DND-41 (cell line): ENCODE data around the gene ZFYVE28.

Source experiments
- ATAC-seq: fragments of 200-7000 bp; cut with Tn5 transposase; 3 replicates; pipeline ENCODE4 v1.9.1; 2021; ENCODE audit warnings: low read depth; ENCODE audit not compliant: insufficient read depth
- DNase-seq: peaks from one replicate; pipeline ENCODE4 v3.0.0-alpha.2; 2020
- H2AFZ ChIP-seq: 2 replicates; pipeline ENCODE4 v1.6.0; 2012; ENCODE audit warnings: low read depth, low read length
- H3K27ac ChIP-seq: 2 replicates; pipeline ENCODE4 v1.5.1; 2012; ENCODE audit warnings: low read length, inconsistent platforms
- H3K27me3 ChIP-seq: fragments of 200-600 bp; sonication (generic); 2 replicates; pipeline ENCODE4 v1.6.0; 2012; ENCODE audit warnings: low read length, mild to moderate bottlenecking, inconsistent platforms; ENCODE audit not compliant: insufficient read depth, poor library complexity
- H3K36me3 ChIP-seq: 2 replicates; pipeline ENCODE4 v1.5.1; 2012; ENCODE audit warnings: low read length, inconsistent platforms; ENCODE audit not compliant: insufficient read depth
- H3K4me1 ChIP-seq: 2 replicates; pipeline ENCODE4 v1.5.1; 2012; ENCODE audit warnings: mild to moderate bottlenecking, low read length; ENCODE audit not compliant: insufficient read depth
- H3K4me2 ChIP-seq: 2 replicates; pipeline ENCODE4 v1.6.0; 2012; ENCODE audit warnings: mild to moderate bottlenecking, moderate library complexity, low read length, inconsistent platforms; ENCODE audit not compliant: insufficient read depth
- H3K4me3 ChIP-seq, 2 experiments: fragments of 200-600 bp in 1 of 2; shearing (Covaris generic) in 1 of 2; 2 replicates each; pipeline ENCODE4 v1.5.1; 2012 to 2016; ENCODE audit warnings: inconsistent platforms in 2 of 2, low read length in 2 of 2, mild to moderate bottlenecking in 2 of 2, low read depth in 1 of 2, moderate library complexity in 1 of 2
- H3K79me2 ChIP-seq: 2 replicates; pipeline ENCODE4 v1.6.0; 2012; ENCODE audit warnings: low read length, inconsistent platforms; ENCODE audit not compliant: insufficient read depth
- H3K9ac ChIP-seq: 2 replicates; pipeline ENCODE4 v1.6.0; 2012; ENCODE audit warnings: low read depth, mild to moderate bottlenecking, inconsistent platforms, low read length, moderate library complexity
- H3K9me3 ChIP-seq: 2 replicates; pipeline ENCODE4 v1.5.1; 2012; ENCODE audit warnings: low read length, moderate library complexity, mild to moderate bottlenecking, inconsistent platforms; ENCODE audit not compliant: insufficient read depth, severe bottlenecking
- H4K20me1 ChIP-seq: 2 replicates; pipeline ENCODE4 v1.6.0; 2012; ENCODE audit warnings: low read length; ENCODE audit not compliant: insufficient read depth
- CTCF ChIP-seq: IDR thresholded peaks from 2 replicates; pipeline ENCODE4 v1.5.1; 2012; ENCODE audit warnings: borderline replicate concordance, low read length, moderate library complexity, mild to moderate bottlenecking; ENCODE audit not compliant: poor library complexity, severe bottlenecking; ENCODE audit errors: extremely low read depth
- EZH2 ChIP-seq: IDR thresholded peaks from 3 replicates; pipeline ENCODE4 v1.6.1; 2012; ENCODE audit warnings: borderline replicate concordance, low read depth, mild to moderate bottlenecking, moderate library complexity, low read length, inconsistent platforms; ENCODE audit not compliant: severe bottlenecking

The ZFYVE28 gene

GRCh38 chr4:2318885-2319284, 99.6 kb downstream of the ZFYVE28 start:
- Histone ChIP-seq H4K20me1 (no peaks in the 10 kb centered on the region), H3K4me1 (no peaks in the 10 kb centered on the region), H2AFZ (no peak overlapping the region), H3K4me3 (no peak overlapping the region), H3K9ac (no peak overlapping the region), H3K9me3 (no peaks in the 10 kb centered on the region), H3K27ac (no peak overlapping the region), H3K36me3 (no peaks in the 10 kb centered on the region), H3K79me2 (no peaks in the 10 kb centered on the region), H3K27me3 (no peaks in the 10 kb centered on the region), H3K4me2 (no peak overlapping the region)
- ATAC-seq: no peak
- TF ChIP-seq EZH2 (no peak), CTCF (no peak)
- no peak for DNase-seq

DNA sequence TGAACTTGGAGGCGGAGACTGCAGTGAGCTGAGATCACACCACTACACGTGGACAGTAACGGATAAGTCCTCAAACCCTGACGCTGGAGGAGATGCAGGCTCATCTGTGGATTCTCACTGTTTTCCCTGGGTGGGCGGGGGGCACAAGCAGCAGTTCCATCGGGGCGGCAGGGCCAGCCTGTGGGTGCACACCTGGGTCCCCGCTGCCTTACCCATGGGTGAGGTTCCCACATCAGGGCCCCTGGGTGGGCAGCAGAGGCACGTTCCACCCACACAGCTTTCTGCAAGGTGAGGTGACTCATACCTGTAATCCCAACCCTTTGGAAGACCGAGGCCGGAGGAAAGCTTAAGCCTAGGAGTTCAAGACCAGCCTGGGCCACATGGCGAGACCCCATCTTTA, 100.0 kb downstream of the ZFYVE28 start:
- Histone ChIP-seq H4K20me1 (no peaks in the 10 kb centered on the region), H3K36me3 (no peaks in the 10 kb centered on the region), H3K9me3 (no peaks in the 10 kb centered on the region), H3K4me1 (no peaks in the 10 kb centered on the region), H3K9ac (no peak overlapping the region), H3K27me3 (no peaks in the 10 kb centered on the region), H3K4me3 (no peak overlapping the region), H3K27ac (no peak overlapping the region), H3K79me2 (no peaks in the 10 kb centered on the region), H2AFZ (no peak overlapping the region), H3K4me2 (no peak overlapping the region)
- no peak for TF ChIP-seq CTCF
- DNase-seq: no peak
- no peak for ATAC-seq

- Histone ChIP-seq H2AFZ (no peak overlapping the region), H3K4me2 (no peak overlapping the region), H3K9me3 (peaks cover 3% of the 10 kb centered on the region), H3K27ac (no peak overlapping the region), H3K4me3 (no peak overlapping the region), H3K4me1 (no peaks in the 10 kb centered on the region), H4K20me1 (no peaks in the 10 kb centered on the region), H3K9ac (no peak overlapping the region), H3K27me3 (no peaks in the 10 kb centered on the region), H3K79me2 (no peaks in the 10 kb centered on the region), H3K36me3 (no peaks in the 10 kb centered on the region)
- ATAC-seq (no peak), DNase-seq (no peak)
- TF ChIP-seq CTCF: no peak
- no peak for TF ChIP-seq EZH2
These were observed 105.1 kb downstream of the ZFYVE28 start for GRCh38 chr4:2313366-2313765.

DNA sequence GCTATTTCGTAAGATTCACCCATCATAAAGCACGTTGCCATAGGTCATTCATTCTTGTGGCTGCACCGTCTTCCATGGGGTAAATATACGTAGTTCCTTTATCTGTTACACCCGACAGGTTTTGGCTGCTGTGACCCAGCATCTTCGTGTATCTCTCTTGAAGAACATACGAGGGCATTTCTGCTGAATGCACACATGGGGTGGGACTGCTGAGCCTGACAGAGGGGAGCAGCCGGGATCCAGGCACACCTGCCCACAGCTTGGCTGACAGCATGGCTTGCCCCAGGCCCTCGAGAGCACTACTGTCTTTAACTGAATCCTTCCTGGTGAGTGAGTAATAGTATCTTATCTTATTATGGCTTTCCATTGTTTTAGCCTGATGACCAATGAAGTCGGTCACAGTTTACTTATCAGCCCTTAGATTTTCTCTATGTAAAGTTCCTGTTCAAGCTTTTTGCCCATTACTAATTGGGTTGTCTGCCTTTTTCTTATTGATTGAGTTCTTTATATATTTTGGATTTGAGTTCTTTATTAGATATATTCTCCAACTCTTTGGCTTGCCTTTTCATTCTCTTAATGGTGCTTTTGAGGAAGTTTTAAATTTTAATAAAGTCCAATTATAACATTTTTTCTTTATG, 111.6 kb downstream of the ZFYVE28 start:
- Histone ChIP-seq H2AFZ (no peak overlapping the region), H3K27me3 (no peaks in the 10 kb centered on the region), H3K79me2 (no peaks in the 10 kb centered on the region), H3K36me3 (no peaks in the 10 kb centered on the region), H3K4me2 (no peak overlapping the region), H3K9ac (no peak overlapping the region), H3K9me3 (peaks cover 3% of the 10 kb centered on the region), H3K4me1 (no peaks in the 10 kb centered on the region), H4K20me1 (no peaks in the 10 kb centered on the region; the same call in 1 of the 2 replicates), H3K27ac (no peak overlapping the region), H3K4me3 (no peak overlapping the region)
- TF ChIP-seq CTCF: no peak
- TF ChIP-seq EZH2: no peak
- ATAC-seq (no peak), DNase-seq (no peak)
